ENCODE measurements around the gene PASK.

Gene PASK

DNA sequence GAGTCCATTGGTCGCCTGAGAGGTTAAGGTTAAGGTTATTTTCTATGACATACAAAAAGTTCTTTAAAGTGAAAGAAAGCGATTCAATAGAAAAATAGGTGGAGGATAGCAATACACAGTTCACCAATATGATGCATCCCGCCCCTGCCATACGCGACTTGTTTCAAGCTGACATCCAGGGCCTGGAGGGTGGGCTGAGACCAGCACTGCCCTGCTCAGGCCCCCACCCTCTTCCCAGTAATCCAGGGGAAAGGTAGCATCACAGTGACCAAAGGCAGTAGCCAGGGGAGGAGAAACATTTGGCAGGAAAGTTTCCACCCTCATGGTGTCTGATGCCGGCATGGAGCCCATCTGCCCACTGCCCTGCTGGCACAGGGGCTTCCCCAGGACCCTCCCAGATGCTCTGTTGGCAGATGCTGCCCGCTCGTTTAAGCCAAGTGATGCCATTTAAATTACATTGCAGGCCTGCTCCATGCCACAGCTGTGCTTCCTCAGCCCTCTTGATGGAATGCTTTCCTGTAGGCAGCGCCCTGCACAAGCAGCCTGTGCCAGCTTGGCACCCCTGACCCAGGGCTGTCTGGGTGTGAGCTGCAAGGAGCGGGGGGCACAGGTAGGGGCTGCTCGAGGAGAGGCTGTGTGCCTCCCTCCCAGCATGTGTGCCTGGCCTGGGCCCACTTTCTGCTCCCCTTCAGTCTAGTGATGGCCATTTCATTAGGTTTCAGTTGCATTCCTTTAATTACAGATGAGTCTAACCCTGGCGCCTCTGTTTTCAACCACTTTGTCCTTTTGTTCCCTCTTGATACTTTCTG, 28.5 kb upstream of the PASK start:
- TF ChIP-seq RAD21 (IDR thresholded peaks at IDR 0.05; ENCODE audit: low read depth): no peak
- TF ChIP-seq ZBTB7A (IDR thresholded peaks at IDR 0.05; ENCODE audit: low read depth): no peak
- no peak for TF ChIP-seq REST (IDR thresholded peaks at IDR 0.05; ENCODE audit: low read depth)
- no peak for TF ChIP-seq MAX (IDR thresholded peaks at IDR 0.05)

GRCh38 chr2:241173557-241173956, 24.3 kb upstream of the PASK start:
- no peak for TF ChIP-seq CEBPB (IDR thresholded peaks at IDR 0.05)

- no peak for TF ChIP-seq MAX (IDR thresholded peaks at IDR 0.05)
- TF ChIP-seq TEAD4 (IDR thresholded peaks at IDR 0.05): no peak
- no peak for TF ChIP-seq RAD21 (IDR thresholded peaks at IDR 0.05; ENCODE audit: low read depth)
- no peak for TF ChIP-seq CEBPB (IDR thresholded peaks at IDR 0.05)
- TF ChIP-seq REST (IDR thresholded peaks at IDR 0.05; ENCODE audit: low read depth): no peak
- no peak for TF ChIP-seq NFIC (IDR thresholded peaks at IDR 0.05)
- no peak for TF ChIP-seq YY1 (IDR thresholded peaks at IDR 0.05; ENCODE audit: low read depth)
- TF ChIP-seq EGR1 (IDR thresholded peaks at IDR 0.05): no peak
- TF ChIP-seq, protein P1, sequence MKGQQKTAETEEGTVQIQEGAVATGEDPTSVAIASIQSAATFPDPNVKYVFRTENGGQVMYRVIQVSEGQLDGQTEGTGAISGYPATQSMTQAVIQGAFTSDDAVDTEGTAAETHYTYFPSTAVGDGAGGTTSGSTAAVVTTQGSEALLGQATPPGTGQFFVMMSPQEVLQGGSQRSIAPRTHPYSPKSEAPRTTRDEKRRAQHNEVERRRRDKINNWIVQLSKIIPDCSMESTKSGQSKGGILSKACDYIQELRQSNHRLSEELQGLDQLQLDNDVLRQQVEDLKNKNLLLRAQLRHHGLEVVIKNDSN (IDR thresholded peaks at IDR 0.05): no peak
- no peak for TF ChIP-seq ZBTB7A (IDR thresholded peaks at IDR 0.05; ENCODE audit: low read depth)
Measured at GRCh38 chr2:241168366-241168765, 19.1 kb upstream of the PASK start.

DNA sequence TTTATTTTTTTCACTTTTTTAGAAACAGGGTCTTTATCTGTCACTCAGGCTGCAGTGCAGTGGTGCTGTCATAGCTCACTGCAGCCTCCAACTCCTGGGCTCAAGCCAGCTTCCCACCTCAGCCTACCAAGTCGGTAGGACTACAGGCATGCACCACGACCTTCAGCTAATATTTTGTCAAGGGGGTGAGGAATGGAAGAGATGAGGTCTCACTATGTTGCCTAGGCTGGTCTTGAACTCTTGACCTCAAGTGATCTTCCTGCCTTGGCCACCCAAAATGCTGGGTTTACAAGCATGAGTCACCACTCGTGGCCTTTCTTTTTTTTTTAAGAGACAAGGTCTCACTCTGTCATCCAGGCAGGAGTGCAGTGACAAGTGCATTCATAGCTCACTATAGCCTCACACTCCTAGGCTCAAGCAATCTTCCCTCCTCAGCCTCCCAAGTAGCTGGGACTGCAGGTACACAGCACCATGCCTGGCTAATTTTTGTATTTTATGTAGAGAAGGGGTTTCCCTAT, 14.4 kb upstream of the PASK start:
- TF ChIP-seq FOXM1 (IDR thresholded peaks at IDR 0.05; ENCODE audit: borderline replicate concordance, low read depth): no peak
- no peak for TF ChIP-seq REST (IDR thresholded peaks at IDR 0.05; ENCODE audit: low read depth)
- no peak for TF ChIP-seq RAD21 (IDR thresholded peaks at IDR 0.05; ENCODE audit: low read depth)
- TF ChIP-seq TCF12 (IDR thresholded peaks at IDR 0.05; ENCODE audit: low read depth): no peak
- TF ChIP-seq CEBPB (IDR thresholded peaks at IDR 0.05): no peak
- no peak for TF ChIP-seq TAF1 (IDR thresholded peaks at IDR 0.05; ENCODE audit: low read depth)
- no peak for TF ChIP-seq ZBTB7A (IDR thresholded peaks at IDR 0.05; ENCODE audit: low read depth)
- no peak for TF ChIP-seq CREB1 (IDR thresholded peaks at IDR 0.05; ENCODE audit: low read depth)
- no peak for TF ChIP-seq TEAD4 (IDR thresholded peaks at IDR 0.05)
- TF ChIP-seq NFIC (IDR thresholded peaks at IDR 0.05): no peak
- no peak for TF ChIP-seq MAX (IDR thresholded peaks at IDR 0.05)
- no peak for TF ChIP-seq EP300 (IDR thresholded peaks at IDR 0.05; ENCODE audit: borderline replicate concordance)
- TF ChIP-seq EGR1 (IDR thresholded peaks at IDR 0.05): no peak
- TF ChIP-seq, protein P1 (IDR thresholded peaks at IDR 0.05): no peak
